PC-9 (cell line): ENCODE data around the gene IRF4. TPM values are rescaled to one million over a fixed set of nuclear protein-coding genes. Genes with fewer than 3 reads are reported as not detected.

Experiments used
- BruUV-seq: library from RNA; stranded (reverse); fragments of 400-500 nt; replicated peaks from 2 replicates; lab custom pipeline; 2021; lab: Mats Ljungman, UMichigan
- CTCF ChIA-PET: fragments of 300-600 bp; sonication (Branson Sonifier 250); formaldehyde crosslinking; loops from one replicate; lab custom pipeline; 2022; ENCODE audit warnings: antibody characterized with exemption; lab: Charles Lee
- POLR2A ChIA-PET: fragments of 300-600 bp; sonication (Branson Sonifier 250); formaldehyde crosslinking; loops from one replicate; lab custom pipeline; 2022; ENCODE audit warnings: antibody characterized with exemption; ENCODE audit not compliant: unreplicated experiment; lab: Charles Lee
- DNase-seq, 2 experiments: peaks; one replicate each; pipeline versions ENCODE4 v3.0.0 to v3.0.0-alpha.2; 2015 to 2022; ENCODE audit warnings: mixed read lengths in 1 of 2
- H2AFZ ChIP-seq: fragments of 200-600 bp; sonication (generic); 2 replicates; pipeline ENCODE4 v1.8.1; 2017; ENCODE audit warnings: antibody characterized with exemption
- H3F3A ChIP-seq: fragments of 200-600 bp; sonication (generic); 2 replicates; pipeline ENCODE4 v1.8.1; 2017; ENCODE audit warnings: antibody characterized with exemption, mild to moderate bottlenecking, low read depth; ENCODE audit not compliant: insufficient read depth
- H3K27ac ChIP-seq: fragments of 200-600 bp; sonication (generic); 2 replicates; pipeline ENCODE4 v1.6.1; 2016; ENCODE audit warnings: mixed run types
- H3K27me3 ChIP-seq: fragments of 200-600 bp; sonication (generic); 2 replicates; pipeline ENCODE4 v1.6.1; 2016; ENCODE audit warnings: low read depth, mixed run types; ENCODE audit not compliant: insufficient read depth
- H3K36me3 ChIP-seq: fragments of 200-600 bp; sonication (generic); 2 replicates; pipeline ENCODE4 v1.6.1; 2016; ENCODE audit warnings: low read depth, mixed run types
- H3K4me1 ChIP-seq: fragments of 200-600 bp; sonication (generic); replicated peaks from 2 replicates; pipeline ENCODE4 v1.6.1; 2016; ENCODE audit warnings: mixed run types; ENCODE audit not compliant: insufficient read depth
- H3K4me2 ChIP-seq: fragments of 200-600 bp; sonication (generic); 2 replicates; pipeline ENCODE4 v1.6.1; 2017; ENCODE audit warnings: mixed run types
- H3K4me3 ChIP-seq: fragments of 200-600 bp; sonication (generic); 2 replicates; pipeline ENCODE4 v1.6.1; 2016; ENCODE audit warnings: mixed run types
- H3K79me2 ChIP-seq: fragments of 200-600 bp; sonication (generic); 2 replicates; pipeline ENCODE4 v1.6.1; 2017; ENCODE audit warnings: low read depth, mixed run types
- H3K9me2 ChIP-seq: fragments of 200-600 bp; sonication (generic); 2 replicates; pipeline ENCODE4 v1.8.1; 2017; ENCODE audit warnings: mild to moderate bottlenecking; ENCODE audit not compliant: insufficient read depth
- H3K9me3 ChIP-seq: fragments of 200-600 bp; sonication (generic); 2 replicates; pipeline ENCODE4 v1.8.1; 2016; ENCODE audit warnings: low read depth; ENCODE audit not compliant: insufficient read depth
- H4K20me1 ChIP-seq: fragments of 200-600 bp; sonication (generic); 2 replicates; pipeline ENCODE4 v1.8.1; 2017; ENCODE audit not compliant: insufficient read depth
- EZH2 ChIP-seq: fragments of 200-600 bp; sonication (generic); IDR thresholded peaks from 2 replicates; pipeline ENCODE4 v1.8.0; 2017; ENCODE audit warnings: antibody characterized with exemption, low read depth
- intact Hi-C: fragments of 100-400 bp; cut with micrococcal nuclease; formaldehyde crosslinking; loops from one replicate; pipeline ENCODE4 v1.10.0; 2022; ENCODE audit not compliant: unreplicated experiment
- total RNA-seq: library from RNA; stranded (reverse); gene quantifications from 2 replicates; pipeline ENCODE4 v1.2.3, GENCODE V29; 2021
- TF ChIP-seq, protein P1 (sequence below): fragments of 200-600 bp; sonication (generic); conservative IDR thresholded peaks from 2 replicates; pipeline ENCODE4 v1.6.1; 2017; ENCODE audit warnings: mixed run types, antibody characterized with exemption, mild to moderate bottlenecking, moderate library complexity

The IRF4 gene
- total RNA-seq, 1 experiment from 2014 or later = not detected

DNA sequence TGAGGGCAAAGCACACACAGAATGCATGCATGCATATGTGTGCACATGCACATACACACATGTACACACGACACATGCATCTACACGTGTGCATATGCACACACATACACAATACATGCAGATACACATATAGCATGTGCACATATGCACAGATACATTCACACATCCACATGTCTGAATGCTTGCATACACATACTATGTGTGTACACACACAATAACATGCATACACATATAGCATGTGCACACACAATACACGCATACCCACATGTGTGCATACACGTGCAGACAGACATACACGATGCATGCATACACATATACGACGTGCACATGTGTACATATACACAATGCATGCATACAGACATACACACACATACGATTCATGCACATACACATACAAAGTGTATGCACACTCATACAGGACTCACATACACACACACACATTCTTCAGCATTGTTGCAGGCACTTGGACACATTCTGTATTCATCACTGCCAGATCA is 24.2 kb upstream of the IRF4 start:
- Histone ChIP-seq H3F3A (no peaks in the 10 kb centered on the region), H3K4me2 (no peak overlapping the region), H3K27ac (no peak overlapping the region), H3K9me3 (peaks cover 6% of the 10 kb centered on the region; the same call in 1 of the 2 replicates), H3K4me1 (no peaks in the 10 kb centered on the region), H3K79me2 (no peaks in the 10 kb centered on the region), H2AFZ (no peak overlapping the region), H3K9me2 (no peaks in the 10 kb centered on the region), H3K36me3 (no peaks in the 10 kb centered on the region), H3K4me3 (no peak overlapping the region), H3K27me3 (peaks cover 88% of the 10 kb centered on the region), H4K20me1 (no peaks in the 10 kb centered on the region)
- BruUV-seq = no TSS peak
- POLR2A ChIA-PET = no interaction called here
- intact Hi-C loops = no loop called here
- TF ChIP-seq, protein P1, sequence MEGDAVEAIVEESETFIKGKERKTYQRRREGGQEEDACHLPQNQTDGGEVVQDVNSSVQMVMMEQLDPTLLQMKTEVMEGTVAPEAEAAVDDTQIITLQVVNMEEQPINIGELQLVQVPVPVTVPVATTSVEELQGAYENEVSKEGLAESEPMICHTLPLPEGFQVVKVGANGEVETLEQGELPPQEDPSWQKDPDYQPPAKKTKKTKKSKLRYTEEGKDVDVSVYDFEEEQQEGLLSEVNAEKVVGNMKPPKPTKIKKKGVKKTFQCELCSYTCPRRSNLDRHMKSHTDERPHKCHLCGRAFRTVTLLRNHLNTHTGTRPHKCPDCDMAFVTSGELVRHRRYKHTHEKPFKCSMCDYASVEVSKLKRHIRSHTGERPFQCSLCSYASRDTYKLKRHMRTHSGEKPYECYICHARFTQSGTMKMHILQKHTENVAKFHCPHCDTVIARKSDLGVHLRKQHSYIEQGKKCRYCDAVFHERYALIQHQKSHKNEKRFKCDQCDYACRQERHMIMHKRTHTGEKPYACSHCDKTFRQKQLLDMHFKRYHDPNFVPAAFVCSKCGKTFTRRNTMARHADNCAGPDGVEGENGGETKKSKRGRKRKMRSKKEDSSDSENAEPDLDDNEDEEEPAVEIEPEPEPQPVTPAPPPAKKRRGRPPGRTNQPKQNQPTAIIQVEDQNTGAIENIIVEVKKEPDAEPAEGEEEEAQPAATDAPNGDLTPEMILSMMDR = no peak
- no peak for TF ChIP-seq EZH2
- DNase-seq = no peak
- CTCF ChIA-PET = no interaction called here

GRCh38 chr6:367891-368630 is 23.5 kb upstream of the IRF4 start:
- no peak for TF ChIP-seq EZH2
- TF ChIP-seq, protein P1 = no peak
- peak in 1 of 2 experiments; percentile 18 for DNase-seq
- POLR2A ChIA-PET = no interaction called here
- H3K27me3 ChIP-seq = peaks cover 88% of the 10 kb centered on the region
- no peak overlapping the region for H3K4me3 ChIP-seq
- no peaks in the 10 kb centered on the region for H3K4me1 ChIP-seq
- H3K9me3 ChIP-seq = peaks cover 6% of the 10 kb centered on the region; the same call in 1 of the 2 replicates
- no peak overlapping the region for H3K27ac ChIP-seq
- no peaks in the 10 kb centered on the region for H3K9me2 ChIP-seq
- H3F3A ChIP-seq = no peaks in the 10 kb centered on the region
- H2AFZ ChIP-seq = no peak overlapping the region
- no peaks in the 10 kb centered on the region for H3K36me3 ChIP-seq
- CTCF ChIA-PET = interaction anchor here (0.7 kb wide), 1 partner anchor 632 kb away, joined by 4 read pairs; no protein-coding TSS in a partner anchor
- intact Hi-C loops = no loop called here
- H3K4me2 ChIP-seq = no peak overlapping the region
- BruUV-seq = no TSS peak
- no peaks in the 10 kb centered on the region for H3K79me2 ChIP-seq
- no peaks in the 10 kb centered on the region for H4K20me1 ChIP-seq

GRCh38 chr6:369559-370431 is 21.8 kb upstream of the IRF4 start:
- no peaks in the 10 kb centered on the region for H3K4me1 ChIP-seq
- H3F3A ChIP-seq = no peaks in the 10 kb centered on the region
- intact Hi-C loops = loop anchor here (10.0 kb wide), 1 partner anchor 155 kb away; no protein-coding TSS in a partner anchor
- CTCF ChIA-PET = no interaction called here
- H3K27me3 ChIP-seq = peaks cover 88% of the 10 kb centered on the region
- H3K9me3 ChIP-seq = no peaks in the 10 kb centered on the region
- no peak for DNase-seq
- H3K9me2 ChIP-seq = no peaks in the 10 kb centered on the region
- no peak overlapping the region for H3K4me3 ChIP-seq
- no peaks in the 10 kb centered on the region for H3K79me2 ChIP-seq
- POLR2A ChIA-PET = no interaction called here
- no TSS peak for BruUV-seq
- H3K27ac ChIP-seq = no peak overlapping the region
- TF ChIP-seq, protein P1 = no peak
- no peak for TF ChIP-seq EZH2
- no peaks in the 10 kb centered on the region for H3K36me3 ChIP-seq
- H4K20me1 ChIP-seq = no peaks in the 10 kb centered on the region
- no peak overlapping the region for H3K4me2 ChIP-seq
- no peak overlapping the region for H2AFZ ChIP-seq
